ENCODE data around the gene DLG5. TPM values are rescaled to one million over a fixed set of nuclear protein-coding genes. Genes with fewer than 3 reads are reported as not detected.

Gene DLG5
- polyA plus RNA-seq, 4 donors: 38.2 to 42.0 (median 40.2) TPM

DNA sequence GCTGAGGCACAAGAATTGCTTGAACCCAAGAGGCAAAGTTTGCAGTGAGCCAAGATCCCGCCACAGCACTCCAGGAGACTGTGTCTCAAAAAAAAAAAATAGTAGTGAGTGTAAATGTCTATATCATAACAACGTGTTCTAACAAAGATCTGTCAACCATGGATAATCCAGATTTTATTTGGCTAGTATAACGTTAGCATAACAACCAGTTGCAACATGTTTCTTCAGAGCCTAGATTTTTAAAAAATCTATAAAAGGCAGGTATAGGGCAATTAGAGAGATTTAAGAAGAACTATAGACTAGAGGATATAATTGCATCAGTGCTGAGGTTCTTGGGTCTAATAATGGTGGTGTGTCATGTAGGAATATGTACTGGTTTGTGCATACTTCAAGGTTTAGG lies 30.5 kb downstream of the DLG5 start:
- DNase-seq (ENCODE audit: low read depth in 4 of 4, low spot score in 3 of 4): no peak

DNA sequence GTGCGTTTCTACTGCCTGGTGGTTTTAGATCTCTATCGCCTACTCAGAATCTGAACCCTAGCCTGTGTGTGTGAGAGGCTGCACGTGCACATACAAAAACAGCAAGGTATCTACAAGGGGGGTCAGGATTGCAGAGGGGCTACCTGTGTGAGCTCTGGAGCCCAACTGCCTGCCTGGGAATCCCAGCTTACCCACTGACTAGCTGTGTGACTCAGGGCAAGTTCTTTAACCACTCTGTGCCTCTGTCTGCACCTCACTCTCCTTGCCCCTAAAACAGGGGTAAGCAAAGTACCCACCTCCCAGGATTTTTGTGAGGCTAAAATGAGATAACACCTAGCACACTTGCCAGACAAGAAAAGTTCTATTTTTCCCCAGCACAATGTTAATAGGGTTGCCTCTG lies 32.5 kb downstream of the DLG5 start:
- DNase-seq (ENCODE audit: low read depth in 4 of 4, low spot score in 3 of 4): no peak

DNA sequence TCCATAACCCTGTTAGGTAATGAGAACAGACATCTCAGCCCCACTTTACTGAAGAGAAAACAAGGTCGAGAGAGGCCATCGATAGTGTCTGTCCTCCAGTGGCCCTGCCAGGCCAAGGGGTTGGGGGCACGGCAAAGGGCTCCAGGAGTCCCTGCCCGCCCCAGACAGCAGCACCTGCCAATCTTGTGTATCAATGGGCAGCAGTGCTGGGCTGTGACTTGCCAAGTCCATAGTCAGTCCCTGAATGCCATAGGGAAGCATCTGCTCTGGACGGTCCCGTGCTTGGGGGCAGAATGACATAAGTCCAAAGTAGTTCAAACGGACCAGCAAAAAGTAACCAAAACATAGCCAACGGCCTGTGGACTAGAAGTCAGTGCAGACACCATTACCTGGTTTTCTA lies 33.2 kb downstream of the DLG5 start:
- DNase-seq (ENCODE audit: low read depth in 4 of 4, low spot score in 3 of 4): no peak

DNA sequence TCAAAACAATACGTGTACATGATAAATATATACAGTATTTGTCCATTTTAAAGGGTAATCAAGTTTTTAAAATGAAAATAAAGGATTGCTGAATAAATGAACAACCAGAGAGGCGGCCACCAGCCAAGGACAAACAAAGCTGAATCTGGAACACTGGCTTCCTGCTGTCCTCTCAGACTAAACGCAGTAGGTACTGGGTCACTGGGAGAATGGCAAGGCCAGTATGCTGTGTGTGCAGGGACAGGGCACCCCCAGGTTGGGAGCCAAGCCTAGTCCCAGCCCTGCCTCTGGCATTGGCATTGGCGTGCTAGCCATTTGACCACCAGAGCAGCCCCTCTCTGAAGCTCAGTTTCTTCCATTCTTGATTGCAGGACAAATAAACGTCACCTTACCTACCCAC lies 33.8 kb downstream of the DLG5 start:
- DNase-seq (ENCODE audit: low read depth in 4 of 4, low spot score in 3 of 4): no peak

DNA sequence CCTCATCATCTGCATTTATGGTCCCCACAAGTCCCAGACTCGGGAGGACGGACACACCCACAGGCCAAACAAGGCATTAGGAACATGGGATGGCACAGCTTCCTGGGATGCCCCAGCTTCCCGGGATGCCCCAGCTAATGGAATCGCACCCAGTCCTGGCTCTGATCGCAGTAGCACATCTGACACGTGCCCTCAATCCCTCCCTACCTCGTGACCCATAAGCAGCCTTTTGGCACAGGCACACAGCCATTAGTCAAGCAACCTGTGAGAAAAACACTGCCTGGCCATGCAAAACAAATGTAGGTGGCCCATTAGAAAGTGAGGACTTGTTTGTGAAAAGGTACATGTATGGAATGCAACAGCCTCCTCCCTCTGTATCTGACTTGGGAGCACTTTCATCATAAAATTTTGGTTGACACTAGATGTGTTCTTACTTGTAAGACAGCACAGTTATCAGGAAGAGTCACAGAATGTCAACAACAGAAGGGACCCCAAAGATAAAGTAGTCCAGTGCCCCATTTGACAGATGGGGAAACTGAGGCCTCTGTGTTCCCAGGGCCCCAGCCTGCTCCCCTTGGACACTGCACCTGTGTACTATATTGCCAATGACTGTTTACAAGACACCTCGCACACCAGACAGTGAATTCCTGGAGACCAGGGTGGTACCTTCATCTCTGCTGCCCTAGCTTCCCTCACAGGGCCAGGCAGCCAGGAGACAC lies 34.4 kb downstream of the DLG5 start:
- no peak for DNase-seq (ENCODE audit: low read depth in 4 of 4, low spot score in 3 of 4)

DNA sequence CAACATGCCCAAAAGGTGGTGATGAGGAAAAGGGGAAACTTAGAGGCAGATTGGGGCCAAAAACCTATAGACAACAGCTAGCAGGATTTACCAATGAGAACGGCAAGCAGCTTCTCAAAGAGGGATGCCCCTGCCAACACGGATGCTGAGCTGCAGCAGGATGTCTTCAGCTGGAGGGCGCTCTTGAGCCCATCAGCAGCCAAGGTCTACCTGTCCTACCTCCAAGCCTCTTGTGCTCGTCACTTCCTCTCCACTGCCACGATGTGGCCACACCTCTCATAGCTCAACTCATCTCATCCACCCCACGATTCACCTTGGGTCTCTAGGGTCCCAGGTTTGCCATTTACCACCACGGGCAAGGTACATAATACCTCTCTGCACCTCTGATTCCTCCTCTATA lies 36.5 kb downstream of the DLG5 start:
- DNase-seq (ENCODE audit: low read depth in 4 of 4, low spot score in 3 of 4): no peak

DNA sequence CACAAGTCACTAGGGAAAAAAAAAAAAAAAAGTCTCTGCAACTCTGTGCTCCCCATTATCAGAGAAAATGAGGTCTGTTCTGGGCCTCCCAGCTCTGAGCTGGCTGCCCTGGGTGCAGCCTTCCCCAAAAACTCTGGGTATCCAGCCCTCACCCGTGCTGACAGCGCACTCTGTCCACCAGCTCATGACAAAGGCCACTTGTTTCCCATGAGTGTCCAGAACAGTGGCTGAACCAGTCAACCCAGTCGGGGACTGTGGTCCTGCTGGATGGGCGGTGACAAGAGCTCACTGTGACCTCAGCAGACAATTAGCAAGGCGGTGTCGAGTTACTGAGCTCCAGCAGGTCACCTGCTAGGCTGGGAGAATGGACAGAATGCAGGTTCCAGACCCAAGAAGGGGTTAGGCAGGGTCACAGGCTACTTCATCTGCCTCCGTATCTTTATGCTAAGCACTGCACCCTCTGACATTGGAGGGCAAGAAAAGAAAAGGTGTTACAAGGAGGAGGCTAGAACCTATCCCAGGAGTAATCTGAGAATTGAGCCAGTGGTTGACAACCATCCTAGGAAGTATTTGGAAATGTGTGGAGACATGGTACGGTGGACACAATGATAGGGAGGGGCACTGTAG lies 37.2 kb downstream of the DLG5 start:
- DNase-seq (ENCODE audit: low read depth in 4 of 4, low spot score in 3 of 4): peak in 3 of 4 donors; percentile 28 to 52 (median 31)

DNA sequence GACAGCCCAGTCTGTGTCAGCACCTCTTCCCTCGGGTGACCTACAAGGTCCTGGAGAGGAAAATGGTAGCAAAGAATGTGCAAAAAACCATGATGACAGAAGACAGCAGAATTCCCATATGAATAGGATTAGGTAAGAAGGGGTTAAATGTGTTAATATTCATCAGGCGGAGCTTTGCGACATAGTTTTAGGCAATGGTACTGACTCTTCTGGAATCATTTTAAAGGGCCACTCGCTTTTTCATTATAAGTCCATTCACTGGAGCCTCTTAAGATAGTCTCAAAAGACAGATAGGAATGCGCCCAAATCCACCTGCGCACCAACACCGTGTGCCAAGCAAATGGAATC lies 38.2 kb downstream of the DLG5 start:
- DNase-seq (ENCODE audit: low read depth in 4 of 4, low spot score in 3 of 4): no peak

DNA sequence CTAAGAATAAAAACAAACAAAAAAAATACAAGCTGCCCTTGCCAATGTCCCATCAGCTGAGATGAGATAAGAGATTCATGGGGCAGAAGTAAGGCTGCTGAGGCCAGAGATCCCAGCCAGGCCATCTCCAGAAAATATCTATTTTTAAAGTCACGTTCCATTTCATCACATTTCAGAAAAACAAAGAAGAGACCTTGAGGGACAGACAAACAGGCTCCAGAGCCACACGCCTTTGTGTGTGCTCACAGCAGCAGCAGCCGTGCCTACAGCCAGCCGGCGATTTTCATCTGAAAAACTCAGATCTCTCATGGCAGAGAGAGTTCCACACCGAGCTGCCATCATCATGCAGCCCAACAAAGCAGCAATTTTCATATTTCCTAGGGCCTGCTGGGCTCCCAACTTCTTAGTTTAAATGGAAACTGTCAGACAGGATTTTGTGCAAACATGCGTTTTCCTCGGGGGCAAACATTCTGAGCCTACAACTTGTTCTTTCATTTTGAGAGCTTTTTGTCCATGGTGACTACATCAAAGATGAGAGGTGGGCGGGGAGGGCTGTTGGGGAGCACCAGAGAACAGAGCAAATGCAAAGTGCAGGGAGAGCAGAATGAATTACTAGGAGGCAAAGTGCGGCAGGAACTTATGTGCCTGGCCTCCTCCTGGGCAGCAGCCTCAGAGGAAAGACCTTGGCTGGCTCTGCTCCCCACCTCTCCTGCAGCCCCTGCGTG lies 38.8 kb downstream of the DLG5 start:
- no peak for DNase-seq (ENCODE audit: low read depth in 4 of 4, low spot score in 3 of 4)

DNA sequence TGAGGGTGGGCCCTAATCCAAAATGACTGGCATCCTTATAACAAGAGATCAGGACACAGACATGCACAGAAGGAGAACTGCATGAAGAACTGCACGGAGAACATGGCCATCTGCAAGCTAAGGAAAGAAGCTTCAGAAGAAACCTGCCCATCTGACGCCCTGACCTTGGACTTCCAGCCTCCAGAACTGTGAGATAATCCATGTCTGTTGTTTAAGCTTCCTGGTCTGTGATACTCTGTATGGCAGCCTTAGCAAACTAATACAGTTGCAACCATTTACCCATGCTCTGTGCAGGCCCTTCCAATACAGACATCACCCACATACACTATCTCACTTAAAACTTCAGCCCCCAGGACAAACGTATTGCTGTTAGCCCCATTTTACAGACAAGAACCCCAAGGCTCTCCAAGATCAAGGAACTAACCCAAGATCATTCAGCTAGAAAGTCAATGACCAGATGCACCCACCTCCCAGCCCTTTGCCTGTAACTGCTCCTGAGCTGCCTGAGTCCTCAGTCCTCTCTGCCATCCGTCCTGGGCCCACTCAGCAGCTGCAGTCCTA lies 39.7 kb downstream of the DLG5 start:
- DNase-seq (ENCODE audit: low read depth in 4 of 4, low spot score in 3 of 4): no peak

DNA sequence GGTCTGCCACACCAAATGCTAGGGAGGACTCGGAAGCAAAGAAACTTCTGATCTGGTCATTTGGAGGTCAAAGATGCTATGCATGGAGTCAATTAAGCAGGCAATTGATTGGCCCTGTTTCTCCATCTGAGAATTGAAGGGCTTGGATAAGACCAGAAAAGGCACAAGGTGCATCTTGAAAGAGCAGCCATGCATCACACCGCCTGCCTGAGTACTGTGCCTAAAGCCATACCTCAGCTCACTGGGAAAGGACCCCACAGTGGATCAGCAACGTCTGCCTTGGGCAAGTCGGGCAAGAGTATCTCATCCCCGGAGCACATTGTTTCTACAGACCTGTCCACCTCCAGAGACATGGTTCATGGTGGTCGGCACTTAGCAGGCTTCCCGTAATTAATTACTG lies 42.4 kb downstream of the DLG5 start:
- DNase-seq (ENCODE audit: low read depth in 4 of 4, low spot score in 3 of 4): no peak

DNA sequence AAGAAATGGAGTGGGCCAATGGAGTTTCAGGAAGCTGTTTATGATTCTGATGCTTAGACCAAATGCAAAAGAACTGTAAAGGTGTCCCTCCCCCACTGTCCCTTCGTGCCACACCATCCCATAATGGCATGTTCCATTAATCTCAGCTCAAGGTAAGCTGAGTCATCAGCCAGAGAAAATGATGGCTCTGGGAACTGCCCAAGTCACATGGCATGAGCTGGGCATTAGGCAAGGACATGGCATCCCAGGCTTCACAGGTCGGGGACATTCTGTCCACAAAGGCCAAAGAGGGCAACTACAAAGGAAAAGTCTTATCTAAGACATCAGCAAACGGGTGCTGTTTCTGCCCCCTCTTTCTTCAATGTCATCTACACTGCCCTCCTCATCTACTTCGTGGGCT lies 44.9 kb downstream of the DLG5 start:
- DNase-seq (ENCODE audit: low read depth in 4 of 4, low spot score in 3 of 4): no peak

DNA sequence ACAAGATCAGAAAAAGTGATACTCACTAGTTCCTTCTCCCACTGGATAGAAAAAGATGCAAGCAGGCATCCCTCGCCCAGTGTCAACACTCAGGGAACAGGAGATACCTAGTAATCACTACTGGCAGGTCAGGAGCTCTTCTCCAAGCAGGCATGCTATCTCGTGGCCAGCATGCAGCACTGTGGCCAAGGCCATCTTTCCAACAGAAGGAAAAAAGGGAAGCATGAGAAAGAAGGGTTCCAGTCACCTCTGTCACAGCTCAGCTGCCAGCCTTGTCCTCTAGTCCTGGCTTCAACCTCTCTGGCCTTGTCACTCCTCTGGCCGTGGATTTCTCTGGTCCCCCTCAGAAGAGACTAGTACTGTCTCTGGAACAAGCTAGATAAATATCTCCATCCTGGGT lies 45.3 kb downstream of the DLG5 start:
- no peak for DNase-seq (ENCODE audit: low read depth in 4 of 4, low spot score in 3 of 4)

DNA sequence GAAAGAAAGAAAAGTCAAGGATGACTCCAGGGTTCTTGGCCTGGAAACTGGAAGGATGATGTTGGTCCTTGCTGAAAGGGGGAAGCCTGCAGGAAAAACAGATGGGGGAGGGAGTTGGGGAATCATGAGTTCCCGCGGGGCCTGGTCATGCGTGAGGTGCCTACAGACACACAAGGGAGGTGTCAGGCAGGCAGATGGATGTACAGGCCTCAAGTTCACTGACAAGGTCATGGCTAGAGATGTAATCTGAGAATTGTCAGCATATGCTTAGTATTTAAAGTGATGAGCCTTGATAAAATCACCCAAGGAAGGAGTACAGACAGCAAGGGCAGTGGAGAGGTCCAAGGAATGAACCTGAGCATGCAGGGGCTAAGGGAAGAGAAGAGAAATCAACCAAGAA lies 46.8 kb downstream of the DLG5 start:
- no peak for DNase-seq (ENCODE audit: low read depth in 4 of 4, low spot score in 3 of 4)

DNA sequence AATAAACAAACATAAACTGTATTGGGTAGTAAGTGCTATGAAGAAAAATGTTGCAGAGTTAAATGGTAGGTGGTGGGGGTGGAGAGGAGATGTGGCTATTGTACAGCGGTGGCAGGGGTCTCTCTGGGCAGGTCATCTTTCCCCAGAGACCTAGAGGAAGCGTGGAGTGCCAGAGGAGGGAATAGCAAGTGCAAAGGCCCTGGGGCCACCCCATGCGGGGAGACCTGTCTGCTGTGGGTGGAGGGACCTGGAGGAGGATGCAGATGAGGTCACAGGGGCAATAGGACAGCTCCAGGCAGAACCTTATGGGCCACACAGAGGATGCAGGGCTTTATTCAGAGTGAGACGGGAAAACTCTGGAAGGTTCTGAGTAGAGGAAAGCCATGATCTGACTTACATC lies 47.5 kb downstream of the DLG5 start:
- DNase-seq (ENCODE audit: low read depth in 4 of 4, low spot score in 3 of 4): no peak

DNA sequence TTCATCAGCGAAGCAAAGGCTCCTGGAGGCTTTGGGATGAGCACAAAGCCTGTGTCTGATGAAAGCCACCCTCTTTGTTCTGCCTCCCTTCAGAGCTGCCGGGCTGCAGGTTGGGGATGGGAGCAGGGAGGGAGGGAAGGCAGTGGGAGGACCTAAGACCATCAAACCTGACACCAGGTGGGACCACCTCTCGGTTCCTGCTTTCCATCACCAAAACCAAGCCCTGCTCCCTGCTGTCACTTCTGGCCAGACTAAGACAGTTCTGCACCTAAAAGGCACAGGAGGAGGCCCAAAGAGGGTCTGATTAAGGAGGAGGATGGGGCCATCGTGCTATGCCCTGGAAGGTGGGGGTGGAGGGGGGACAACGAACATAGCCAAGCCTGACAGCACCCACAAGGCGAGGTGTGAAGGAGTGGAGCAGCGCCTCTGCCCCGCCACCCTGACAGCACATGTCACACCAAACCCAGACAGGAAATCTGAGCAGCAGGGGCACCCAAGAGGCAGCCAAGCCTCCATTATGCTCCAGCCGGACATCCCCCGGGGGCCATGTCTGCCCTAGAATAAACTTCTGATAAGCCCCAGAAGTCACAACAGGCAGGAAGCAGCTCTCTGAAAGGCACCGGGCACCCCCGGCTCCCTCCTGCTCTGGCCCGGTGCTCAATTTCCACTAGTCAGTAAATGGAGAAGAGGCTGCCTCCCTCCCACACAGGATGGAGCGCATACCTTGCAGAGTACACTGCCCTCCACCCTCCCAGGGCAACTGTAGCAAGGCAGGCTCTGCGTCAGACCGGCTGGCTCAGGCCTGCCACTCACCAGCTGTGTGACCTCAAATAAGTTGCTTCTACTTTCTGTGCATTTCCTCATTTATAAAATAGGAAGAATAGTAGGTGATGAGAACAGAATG lies 48.9 kb downstream of the DLG5 start:
- peak; percentile 32 to 72 (median 44) for DNase-seq (ENCODE audit: low read depth in 4 of 4, low spot score in 3 of 4)

DNA sequence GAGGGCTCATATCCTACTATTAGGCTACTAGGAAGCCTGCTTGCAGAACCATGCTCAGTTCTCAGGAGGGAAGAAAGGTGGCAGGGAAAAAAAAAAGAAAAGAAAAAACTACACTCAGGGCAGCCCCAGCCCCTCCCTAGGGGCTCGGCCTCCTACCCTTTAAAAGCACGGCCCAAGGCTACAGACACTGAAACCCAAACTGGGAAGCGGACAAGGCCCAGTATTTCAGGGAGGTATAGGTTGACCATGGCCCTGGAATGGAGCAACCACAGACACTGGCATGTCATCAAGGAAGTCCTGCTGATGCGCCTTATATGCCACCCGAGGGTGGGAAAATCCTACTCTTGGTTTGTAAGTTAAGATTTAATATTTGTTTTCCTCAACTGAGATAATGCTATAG lies 50.8 kb downstream of the DLG5 start:
- no peak for DNase-seq (ENCODE audit: low read depth in 4 of 4, low spot score in 3 of 4)

DNA sequence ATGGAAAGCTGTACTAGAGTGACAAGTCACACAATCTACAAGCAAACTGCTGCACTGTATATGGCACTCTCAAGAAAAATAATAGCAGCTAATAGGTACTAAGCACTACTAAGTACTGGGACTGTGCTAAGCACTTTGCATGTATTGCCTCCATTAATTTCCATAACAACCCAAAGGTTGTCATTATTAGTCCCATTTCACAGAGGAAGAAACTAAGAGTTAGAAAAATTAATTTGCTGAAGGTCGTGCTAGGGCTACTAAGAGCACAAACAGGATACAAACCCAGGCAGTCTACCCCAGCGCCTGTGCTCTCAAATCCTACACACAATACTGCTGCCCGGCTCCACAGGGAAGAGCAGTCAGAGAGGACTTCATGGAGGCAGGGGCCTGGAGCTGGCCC lies 51.7 kb downstream of the DLG5 start:
- no peak for DNase-seq (ENCODE audit: low read depth in 4 of 4, low spot score in 3 of 4)

DNA sequence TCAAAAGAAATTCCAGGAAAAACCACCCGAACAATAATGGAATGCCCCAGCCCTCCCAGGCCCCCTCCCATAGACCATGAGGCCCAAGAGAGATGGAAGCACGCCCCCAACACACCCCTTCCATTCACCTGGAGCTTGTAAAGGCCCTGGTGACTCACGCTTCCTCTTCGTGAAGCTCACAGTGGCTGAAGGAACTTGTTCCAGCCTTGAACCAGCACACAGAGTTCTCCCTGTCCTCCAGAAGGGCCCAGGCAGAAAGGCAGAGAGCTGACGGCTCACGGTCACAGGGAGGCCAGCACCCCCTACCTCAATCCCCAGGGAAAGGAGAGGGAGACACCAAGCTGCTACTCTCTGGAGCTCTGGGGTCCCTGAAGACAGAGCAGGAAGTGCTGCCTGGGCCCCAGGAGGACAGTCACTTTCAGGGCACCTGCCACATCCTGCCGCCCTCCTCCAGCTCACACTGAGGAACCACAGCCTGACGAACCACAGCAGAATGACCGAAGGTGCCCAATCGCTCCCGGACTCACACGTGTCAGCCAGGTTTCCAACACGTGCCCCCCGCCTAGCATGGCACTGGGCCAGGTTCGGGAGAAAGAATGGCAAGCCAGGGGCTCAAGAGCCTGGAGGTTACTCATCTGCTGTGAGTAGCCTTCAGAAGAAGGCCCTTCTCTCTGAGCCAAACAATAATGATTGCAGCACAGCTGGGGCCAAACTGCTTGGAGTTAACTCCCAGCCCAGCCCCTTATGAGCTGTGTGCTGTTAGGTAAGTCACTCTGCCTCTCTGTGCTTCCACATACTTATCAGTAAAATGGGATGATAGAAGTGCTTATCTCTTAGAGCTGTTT lies 52.8 kb downstream of the DLG5 start:
- no peak for DNase-seq (ENCODE audit: low read depth in 4 of 4, low spot score in 3 of 4)

Measured in right renal pelvis (tissue), 4 donors.